ENCODE measurements around the gene PSMD1.
"Not testable (repeated sequence)": the region's sequence is repeated elsewhere in the genome, so short reads cannot be mapped to it uniquely, and the experiment has no call there.

The PSMD1 gene

GRCh38 chr2:231140808-231141207 lies 84.1 kb downstream of the PSMD1 start:
- DNase-seq (ENCODE audit: low read depth in 2 of 3, low spot score in 1 of 3) = not testable (repeated sequence)

GRCh38 chr2:231144896-231145295 lies 88.2 kb downstream of the PSMD1 start:
- DNase-seq (ENCODE audit: low read depth in 2 of 3, low spot score in 1 of 3) = no peak

- DNase-seq (ENCODE audit: low read depth in 2 of 3, low spot score in 1 of 3) = no peak
Observed at GRCh38 chr2:231146665-231147064, 90.0 kb downstream of the PSMD1 start.

- no peak for DNase-seq (ENCODE audit: low read depth in 2 of 3, low spot score in 1 of 3)
Observed at GRCh38 chr2:231152800-231153557, 96.3 kb downstream of the PSMD1 start.

- no peak for DNase-seq (ENCODE audit: low read depth in 2 of 3, low spot score in 1 of 3)
Observed at GRCh38 chr2:231159306-231159705, 102.6 kb downstream of the PSMD1 start.

- no peak for DNase-seq (ENCODE audit: low read depth in 2 of 3, low spot score in 1 of 3)
Observed at GRCh38 chr2:231160701-231161100, 104.0 kb downstream of the PSMD1 start.

- DNase-seq (ENCODE audit: low read depth in 2 of 3, low spot score in 1 of 3) = no peak
Observed at GRCh38 chr2:231161252-231161839, 104.7 kb downstream of the PSMD1 start.

- DNase-seq (ENCODE audit: low read depth in 2 of 3, low spot score in 1 of 3) = no peak
Observed at GRCh38 chr2:231161877-231162329, 105.2 kb downstream of the PSMD1 start.

GRCh38 chr2:231163011-231163410 lies 106.3 kb downstream of the PSMD1 start:
- no peak for DNase-seq (ENCODE audit: low read depth in 2 of 3, low spot score in 1 of 3)

- no peak for DNase-seq (ENCODE audit: low read depth in 2 of 3, low spot score in 1 of 3)
Observed at GRCh38 chr2:231163414-231164095, 106.9 kb downstream of the PSMD1 start.

- no peak for DNase-seq (ENCODE audit: low read depth in 2 of 3, low spot score in 1 of 3)
Observed at GRCh38 chr2:231167745-231168459, 111.2 kb downstream of the PSMD1 start.

- no peak for DNase-seq (ENCODE audit: low read depth in 2 of 3, low spot score in 1 of 3)
Observed at GRCh38 chr2:231168460-231169139, 111.9 kb downstream of the PSMD1 start.

- DNase-seq (ENCODE audit: low read depth in 2 of 3, low spot score in 1 of 3) = no peak
Observed at GRCh38 chr2:231169488-231169887, 112.8 kb downstream of the PSMD1 start.

- DNase-seq (ENCODE audit: low read depth in 2 of 3, low spot score in 1 of 3) = no peak
Observed at GRCh38 chr2:231170055-231170454, 113.4 kb downstream of the PSMD1 start.

- DNase-seq (ENCODE audit: low read depth in 2 of 3, low spot score in 1 of 3) = no peak
Observed at GRCh38 chr2:231172025-231172424, 115.4 kb downstream of the PSMD1 start.

GRCh38 chr2:231174211-231174651 lies 117.6 kb downstream of the PSMD1 start:
- DNase-seq (ENCODE audit: low read depth in 2 of 3, low spot score in 1 of 3) = no peak

GRCh38 chr2:231176066-231176465 lies 119.4 kb downstream of the PSMD1 start:
- DNase-seq (ENCODE audit: low read depth in 2 of 3, low spot score in 1 of 3) = no peak

- DNase-seq (ENCODE audit: low read depth in 2 of 3, low spot score in 1 of 3) = no peak
Observed at GRCh38 chr2:231177156-231178025, 120.7 kb downstream of the PSMD1 start.

GRCh38 chr2:231178805-231179204 lies 122.1 kb downstream of the PSMD1 start:
- DNase-seq (ENCODE audit: low read depth in 2 of 3, low spot score in 1 of 3) = not testable (repeated sequence)

Measured in stimulated activated CD4-positive, alpha-beta T cell treated with anti-CD3 and anti-CD28 coated beads, Interleukin-12 subunit alpha, Interleukin-12 subunit beta, amount 100 ng/mL, for 48 hours (primary cell).